Measurements from ENCODE around the gene G3BP2.
"Not testable (repeated sequence)": the region's sequence is repeated elsewhere in the genome, so short reads cannot be mapped to it uniquely, and the experiment has no call there.

The G3BP2 gene

GRCh38 chr4:75685546-75686189 is 12.5 kb upstream of the G3BP2 start:
- DNase-seq (ENCODE audit: extremely low spot score, insufficient read length, low read depth) = no peak
- FAIRE-seq = no peak

GRCh38 chr4:75683482-75684155 is 10.4 kb upstream of the G3BP2 start:
- DNase-seq (ENCODE audit: extremely low spot score, insufficient read length, low read depth) = no peak
- no peak for FAIRE-seq

DNA sequence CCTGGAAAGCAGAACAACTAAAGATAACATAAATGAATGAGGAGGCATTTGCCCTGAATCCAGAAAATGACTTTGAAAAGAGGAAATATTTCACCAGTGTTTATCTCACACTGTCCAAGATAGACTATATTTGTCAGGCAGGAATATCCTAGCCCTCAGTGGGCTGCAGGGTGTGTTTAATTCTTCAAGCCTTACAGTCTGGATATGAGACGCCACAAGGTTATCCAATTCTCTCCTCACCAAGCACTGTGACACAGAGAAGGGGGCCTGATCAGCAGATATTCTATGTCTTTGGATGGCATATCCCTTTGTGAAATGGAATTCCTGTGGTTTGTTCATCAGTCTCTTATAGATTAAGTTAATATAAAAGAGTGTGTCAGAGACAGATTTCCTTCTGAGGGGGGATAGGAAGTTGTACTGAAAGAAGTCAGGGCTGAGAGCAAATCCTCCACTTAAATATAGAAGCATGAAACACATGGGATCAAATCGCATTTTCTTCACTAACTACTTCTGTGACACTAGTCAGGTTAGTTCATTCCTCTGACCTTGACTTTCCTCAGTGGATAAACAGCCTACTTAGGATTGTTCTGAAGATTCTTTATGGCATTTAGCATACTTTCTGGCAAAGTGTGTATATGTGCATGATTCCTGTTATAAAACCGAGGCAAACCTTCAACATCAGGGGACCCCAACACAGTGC is 6.8 kb upstream of the G3BP2 start:
- FAIRE-seq (no peak), DNase-seq (ENCODE audit: extremely low spot score, insufficient read length, low read depth) (no peak)

- no peak for DNase-seq (ENCODE audit: extremely low spot score, insufficient read length, low read depth)
- FAIRE-seq = no peak
These were observed 5.8 kb upstream of the G3BP2 start for GRCh38 chr4:75678965-75679364.

- no peak for DNase-seq (ENCODE audit: extremely low spot score, insufficient read length, low read depth)
- no peak for FAIRE-seq
These were observed 5.3 kb upstream of the G3BP2 start for GRCh38 chr4:75678473-75678872.

- DNase-seq (ENCODE audit: extremely low spot score, insufficient read length, low read depth) (no peak), FAIRE-seq (no peak)
These were observed 1.9 kb upstream of the G3BP2 start for GRCh38 chr4:75675004-75675531.

DNA sequence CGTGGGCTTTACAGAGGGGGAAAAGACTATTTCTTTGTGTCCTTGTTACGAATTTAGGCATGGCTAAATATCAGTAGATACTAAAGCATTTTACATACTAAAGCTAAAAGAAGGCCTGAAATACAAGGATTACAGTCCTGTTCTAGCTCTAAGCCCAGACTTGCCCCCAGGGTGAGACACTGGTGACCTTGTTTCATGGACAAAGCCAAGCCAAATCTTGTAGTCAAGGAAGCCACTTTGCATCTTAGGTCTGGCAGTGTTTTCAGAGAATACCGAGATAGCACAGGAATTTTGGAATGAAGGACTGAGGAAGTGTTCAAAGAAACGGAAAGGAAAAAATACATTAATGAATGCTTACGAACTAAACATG is 733 bp upstream of the G3BP2 start:
- no peak for FAIRE-seq
- no peak for DNase-seq (ENCODE audit: extremely low spot score, insufficient read length, low read depth)

DNA sequence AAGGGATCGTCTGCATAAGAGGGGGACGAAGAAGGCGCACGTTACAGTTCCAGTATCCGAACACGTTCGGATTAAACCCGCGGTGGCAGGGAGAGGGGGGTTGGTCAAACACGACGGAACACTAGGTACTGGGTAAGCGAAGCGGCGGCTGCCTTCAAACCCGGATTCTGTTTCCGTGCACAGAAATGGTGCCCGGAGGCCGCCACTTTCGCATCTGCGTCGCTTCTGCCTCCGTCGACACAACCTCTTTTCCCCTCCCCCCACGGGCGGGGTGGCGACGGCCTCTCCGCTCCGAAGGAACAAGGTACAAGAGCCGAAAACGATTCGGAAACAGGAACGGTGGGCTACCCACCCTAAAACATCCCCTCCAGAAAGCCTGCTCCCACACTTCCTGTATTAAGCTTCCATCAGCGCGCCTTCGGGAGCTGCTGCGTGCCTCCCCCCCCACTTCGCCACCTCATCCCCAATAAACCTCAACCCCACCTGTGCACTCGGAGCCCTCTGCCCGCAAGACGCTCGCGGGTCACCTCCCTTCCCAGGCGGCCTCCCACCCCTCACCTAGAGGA is 667 bp downstream of the G3BP2 start:
- FAIRE-seq = peak; percentile 78
- peak; percentile 40 for DNase-seq (ENCODE audit: extremely low spot score, insufficient read length, low read depth)

DNA sequence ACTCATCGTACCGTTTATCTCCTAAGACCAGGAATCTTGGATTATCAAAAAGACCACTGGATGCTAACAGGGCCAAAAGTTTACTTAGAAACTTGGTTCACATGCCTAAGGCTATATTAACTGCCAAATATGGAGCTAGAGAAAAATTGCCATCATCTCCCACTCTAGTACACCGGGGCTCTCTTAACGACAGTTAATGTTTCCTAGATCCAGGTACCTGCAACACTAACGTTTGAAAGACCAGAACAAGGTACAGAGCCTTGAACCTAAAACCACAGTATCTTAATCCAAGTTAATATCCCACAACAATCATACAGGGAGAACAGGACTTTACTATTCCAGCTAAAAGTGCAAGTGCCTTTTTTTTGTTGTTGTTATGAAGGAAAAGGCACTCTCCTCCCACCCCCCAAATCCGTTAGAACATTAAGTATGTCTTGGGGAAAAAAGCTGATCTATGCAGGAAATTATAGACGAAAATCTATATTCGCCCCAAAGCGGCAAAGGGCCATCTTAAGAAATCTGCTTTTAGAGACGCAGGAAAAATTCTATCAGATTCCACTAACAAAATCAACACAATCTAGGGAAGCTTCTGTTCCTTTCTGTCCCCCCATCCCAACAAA is 1.3 kb downstream of the G3BP2 start:
- DNase-seq (ENCODE audit: extremely low spot score, insufficient read length, low read depth) (no peak), FAIRE-seq (peak; percentile 31)

GRCh38 chr4:75668596-75668995 is 4.6 kb downstream of the G3BP2 start:
- no peak for FAIRE-seq
- no peak for DNase-seq (ENCODE audit: extremely low spot score, insufficient read length, low read depth)

- not testable (repeated sequence) for FAIRE-seq
These were observed 5.6 kb downstream of the G3BP2 start for GRCh38 chr4:75667636-75668035.

GRCh38 chr4:75666299-75666698 is 6.9 kb downstream of the G3BP2 start:
- no peak for DNase-seq (ENCODE audit: extremely low spot score, insufficient read length, low read depth)
- no peak for FAIRE-seq

More at GRCh38 chr4:75667636-75668035, 5.6 kb downstream of the G3BP2 start:
- DNase-seq (ENCODE audit: extremely low spot score, insufficient read length, low read depth) = not testable (repeated sequence)

DNA sequence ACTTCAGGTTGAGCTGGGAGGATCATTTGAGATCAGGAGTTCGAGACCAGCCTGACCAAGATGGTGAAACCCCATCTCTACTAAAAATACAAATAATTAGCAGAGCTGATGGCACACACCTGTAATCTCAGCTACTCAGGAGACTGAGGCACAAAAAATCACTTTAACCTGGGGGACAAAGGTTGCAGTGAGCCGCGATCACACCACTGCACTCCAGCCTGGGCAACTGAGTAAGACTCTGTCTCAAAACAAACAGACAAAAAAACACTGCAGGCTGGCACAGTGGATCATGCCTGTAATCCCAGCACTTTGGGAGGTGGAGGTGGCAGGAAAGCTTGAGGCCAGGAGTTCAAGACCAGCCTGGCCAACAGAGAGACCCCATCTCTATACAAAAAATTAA is 8.6 kb downstream of the G3BP2 start:
- DNase-seq (ENCODE audit: extremely low spot score, insufficient read length, low read depth); FAIRE-seq: not testable (repeated sequence)

GRCh38 chr4:75662626-75663025 is 10.6 kb downstream of the G3BP2 start:
- DNase-seq (ENCODE audit: extremely low spot score, insufficient read length, low read depth) = no peak
- no peak for FAIRE-seq

DNA sequence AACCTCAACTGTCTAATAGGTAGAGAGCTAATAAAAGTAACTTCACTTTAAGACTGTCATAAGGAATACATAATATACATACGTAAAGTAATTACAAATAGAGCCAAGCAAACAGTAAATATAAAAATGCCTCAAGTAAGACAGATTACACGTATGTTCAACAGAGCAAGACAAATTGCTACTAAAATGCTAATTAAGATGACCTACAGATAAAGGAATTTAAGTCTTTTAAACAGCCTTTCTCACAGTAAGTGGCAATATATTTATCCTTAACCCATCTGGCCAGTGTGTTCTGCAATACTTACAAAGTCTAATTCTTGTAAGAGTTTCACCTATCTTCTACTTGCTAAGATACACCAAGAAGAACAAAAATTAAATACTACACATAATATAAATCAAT is 12.7 kb downstream of the G3BP2 start:
- FAIRE-seq (no peak), DNase-seq (ENCODE audit: extremely low spot score, insufficient read length, low read depth) (no peak)

GRCh38 chr4:75659512-75660031 is 13.6 kb downstream of the G3BP2 start:
- FAIRE-seq (no peak), DNase-seq (ENCODE audit: extremely low spot score, insufficient read length, low read depth) (no peak)

DNA sequence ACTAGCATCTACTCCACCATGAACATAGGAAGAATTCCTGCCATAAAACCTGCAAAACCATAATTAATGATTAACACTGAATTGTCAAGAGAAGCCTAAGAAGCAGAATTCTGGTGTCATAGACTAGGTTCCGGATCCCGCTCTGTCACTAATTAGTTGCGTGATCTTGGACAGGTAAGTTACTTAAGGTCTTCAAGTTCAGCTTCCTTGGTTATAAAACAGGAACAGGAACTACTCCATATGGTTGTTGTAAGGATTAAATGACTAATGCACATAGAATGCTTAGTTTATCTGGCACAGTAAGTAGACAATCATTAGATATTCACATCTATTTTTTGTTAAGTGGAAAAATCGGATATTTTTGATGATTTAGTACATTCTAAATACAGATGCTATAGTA is 14.3 kb downstream of the G3BP2 start:
- DNase-seq (ENCODE audit: extremely low spot score, insufficient read length, low read depth) (no peak), FAIRE-seq (no peak)

- DNase-seq (ENCODE audit: extremely low spot score, insufficient read length, low read depth) = no peak
These were observed 17.6 kb downstream of the G3BP2 start for GRCh38 chr4:75655562-75655961.

DNA sequence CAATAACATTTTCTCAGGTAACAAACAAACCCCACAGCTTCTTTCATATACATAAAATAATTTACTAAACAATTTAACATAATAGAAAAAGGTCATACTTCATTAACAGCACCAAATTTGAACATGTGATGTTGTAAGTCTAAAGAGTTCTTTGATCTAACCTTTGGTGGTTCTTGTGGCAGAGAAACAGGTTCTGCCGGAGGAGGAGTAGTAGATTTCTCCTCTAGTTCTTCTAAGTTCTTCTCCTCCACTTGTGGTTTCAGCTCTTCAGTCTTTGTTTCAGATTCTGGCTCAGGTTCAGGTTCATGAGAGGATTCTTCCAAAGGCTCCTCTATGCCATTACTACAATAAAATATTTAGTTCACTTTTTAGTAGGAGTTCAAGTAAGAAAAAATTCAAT is 18.3 kb downstream of the G3BP2 start:
- DNase-seq (ENCODE audit: extremely low spot score, insufficient read length, low read depth) (no peak), FAIRE-seq (no peak)

More at GRCh38 chr4:75655562-75655961, 17.6 kb downstream of the G3BP2 start:
- FAIRE-seq = no peak
